ENCODE measurements around the gene FXR1.

GRCh38 chr3:180923561-180923960 lies 11.1 kb downstream of the FXR1 start:
- TF ChIP-seq, protein P1, sequence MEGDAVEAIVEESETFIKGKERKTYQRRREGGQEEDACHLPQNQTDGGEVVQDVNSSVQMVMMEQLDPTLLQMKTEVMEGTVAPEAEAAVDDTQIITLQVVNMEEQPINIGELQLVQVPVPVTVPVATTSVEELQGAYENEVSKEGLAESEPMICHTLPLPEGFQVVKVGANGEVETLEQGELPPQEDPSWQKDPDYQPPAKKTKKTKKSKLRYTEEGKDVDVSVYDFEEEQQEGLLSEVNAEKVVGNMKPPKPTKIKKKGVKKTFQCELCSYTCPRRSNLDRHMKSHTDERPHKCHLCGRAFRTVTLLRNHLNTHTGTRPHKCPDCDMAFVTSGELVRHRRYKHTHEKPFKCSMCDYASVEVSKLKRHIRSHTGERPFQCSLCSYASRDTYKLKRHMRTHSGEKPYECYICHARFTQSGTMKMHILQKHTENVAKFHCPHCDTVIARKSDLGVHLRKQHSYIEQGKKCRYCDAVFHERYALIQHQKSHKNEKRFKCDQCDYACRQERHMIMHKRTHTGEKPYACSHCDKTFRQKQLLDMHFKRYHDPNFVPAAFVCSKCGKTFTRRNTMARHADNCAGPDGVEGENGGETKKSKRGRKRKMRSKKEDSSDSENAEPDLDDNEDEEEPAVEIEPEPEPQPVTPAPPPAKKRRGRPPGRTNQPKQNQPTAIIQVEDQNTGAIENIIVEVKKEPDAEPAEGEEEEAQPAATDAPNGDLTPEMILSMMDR (conservative IDR thresholded peaks at IDR 0.05; ENCODE audit: low read depth, low read length): no peak
- TF ChIP-seq EZH2 (IDR thresholded peaks at IDR 0.05; ENCODE audit: low read length, unreplicated experiment): no peak
- TF ChIP-seq EZH2phosphoT487 (IDR thresholded peaks at IDR 0.05; ENCODE audit: borderline replicate concordance, low read length): no peak

All from PC-3 (cell line).